Glutamatergic neuron (in vitro differentiated cells): Measurements from ENCODE around the gene NNT. TPM values are rescaled to one million over a fixed set of nuclear protein-coding genes. Genes with fewer than 3 reads are reported as not detected.
A peak's percentile ranks its signal among the peaks of the same experiment; 100 is the strongest.
"Not testable (repeated sequence)": the region's sequence is repeated elsewhere in the genome, so short reads cannot be mapped to it uniquely, and the experiment has no call there.

Source experiments
- DNase-seq: peaks from one replicate; pipeline ENCODE4 v3.0.0; 2022
- H3K27ac Mint-ChIP-seq: one replicate; pipeline ENCODE4 v1.8.0; 2020; ENCODE audit warnings: mild to moderate bottlenecking, mixed read lengths, inconsistent platforms; ENCODE audit not compliant: unreplicated experiment
- H3K27me3 Mint-ChIP-seq: one replicate; pipeline ENCODE4 v1.8.0; 2020; ENCODE audit warnings: mild to moderate bottlenecking, moderate library complexity, mixed read lengths, inconsistent platforms; ENCODE audit not compliant: unreplicated experiment
- H3K36me3 Mint-ChIP-seq: one replicate; pipeline ENCODE4 v1.8.0; 2020; ENCODE audit warnings: mild to moderate bottlenecking, mixed read lengths, inconsistent platforms; ENCODE audit not compliant: unreplicated experiment
- H3K4me1 Mint-ChIP-seq: one replicate; pipeline ENCODE4 v1.8.0; 2020; ENCODE audit warnings: mild to moderate bottlenecking, low read depth, mixed read lengths, inconsistent platforms; ENCODE audit not compliant: unreplicated experiment
- H3K4me3 Mint-ChIP-seq: one replicate; pipeline ENCODE4 v1.8.0; 2020; ENCODE audit warnings: mild to moderate bottlenecking, mixed read lengths, inconsistent platforms; ENCODE audit not compliant: unreplicated experiment
- H3K9me3 Mint-ChIP-seq: one replicate; pipeline ENCODE4 v1.8.0; 2020; ENCODE audit warnings: mild to moderate bottlenecking, moderate library complexity, mixed read lengths, inconsistent platforms; ENCODE audit not compliant: unreplicated experiment
- CTCF ChIP-seq: fragments of 200-600 bp; sonication (generic); IDR thresholded peaks from one replicate; pipeline ENCODE4 v1.5.0; 2021; ENCODE audit not compliant: partially characterized antibody, unreplicated experiment
- total RNA-seq: library from RNA; stranded (reverse); fragmentation: NEBNext Ultra II Directional; extraction: Animal tissue kit (Norgen Biotek cat#: 25700); gene quantifications from one replicate; pipeline ENCODE4 v1.2.1, GENCODE V29; 2021; ENCODE audit not compliant: unreplicated experiment

The NNT gene
- total RNA-seq, 1 donor from 2014 or later = 152 TPM

- peaks cover 3% of the 10 kb centered on the region for H3K4me1 Mint-ChIP-seq
- no peak overlapping the region for H3K4me3 Mint-ChIP-seq
- TF ChIP-seq CTCF = no peak
- DNase-seq = no peak
- H3K27me3 Mint-ChIP-seq = no peaks in the 10 kb centered on the region
- no peaks in the 10 kb centered on the region for H3K9me3 Mint-ChIP-seq
- H3K27ac Mint-ChIP-seq = no peak overlapping the region
- H3K36me3 Mint-ChIP-seq = no peaks in the 10 kb centered on the region
Observed at GRCh38 chr5:43731573-43731972, 128.6 kb downstream of the NNT start.

GRCh38 chr5:43745923-43746548, 143.1 kb downstream of the NNT start:
- not testable (repeated sequence) for H3K4me3 Mint-ChIP-seq, DNase-seq, H3K36me3 Mint-ChIP-seq, H3K27me3 Mint-ChIP-seq, H3K9me3 Mint-ChIP-seq, H3K4me1 Mint-ChIP-seq
- peak overlapping the region; percentile 25 for H3K27ac Mint-ChIP-seq

- Mint-ChIP-seq H3K4me1 (no peaks in the 10 kb centered on the region), H3K4me3 (no peak overlapping the region), H3K36me3 (peaks cover 6% of the 10 kb centered on the region), H3K27me3 (peaks cover 2% of the 10 kb centered on the region), H3K9me3 (peaks cover 9% of the 10 kb centered on the region), H3K27ac (no peak overlapping the region)
- TF ChIP-seq CTCF = no peak
- no peak for DNase-seq
Observed at GRCh38 chr5:43750809-43751208, 147.8 kb downstream of the NNT start.

- Mint-ChIP-seq H3K27ac (no peak overlapping the region), H3K4me1 (no peaks in the 10 kb centered on the region), H3K9me3 (peaks cover 5% of the 10 kb centered on the region), H3K4me3 (no peak overlapping the region), H3K36me3 (peaks cover 8% of the 10 kb centered on the region), H3K27me3 (no peaks in the 10 kb centered on the region)
- no peak for TF ChIP-seq CTCF
- DNase-seq = no peak
Observed at GRCh38 chr5:43753069-43753468, 150.1 kb downstream of the NNT start.

Other genes starting within 250 kb of the NNT start
- gene CCL28, start 190.8 kb upstream of the NNT start, total RNA-seq = 1.1 TPM
- gene TMEM267, start 119.3 kb upstream of the NNT start, total RNA-seq = 6.8 TPM
- gene C5orf34, start 88.0 kb upstream of the NNT start, total RNA-seq = 10.2 TPM
- 127 TPM for gene PAIP1, start 46.1 kb upstream of the NNT start, total RNA-seq